KOPT-K1 (cell line): ENCODE data around the gene SVEP1.
"Not testable (repeated sequence)": the region's sequence is repeated elsewhere in the genome, so short reads cannot be mapped to it uniquely, and the experiment has no call there.

Experiments
- H3K27ac ChIP-seq: fragments of 200-600 bp; sonication (generic); 2 replicates; pipeline ENCODE4 v1.5.1; 2016; ENCODE audit warnings: antibody characterized with exemption, mild to moderate bottlenecking, low read depth, low read length; ENCODE audit not compliant: poor library complexity, severe bottlenecking
- H3K36me3 ChIP-seq: fragments of 200-600 bp; sonication (generic); 2 replicates; pipeline ENCODE4 v1.5.1; 2017; ENCODE audit warnings: antibody characterized with exemption, mild to moderate bottlenecking, low read length, moderate library complexity; ENCODE audit not compliant: insufficient read depth
- H3K9me3 ChIP-seq: fragments of 200-600 bp; sonication (generic); 2 replicates; pipeline ENCODE4 v1.5.1; 2017; ENCODE audit warnings: antibody characterized with exemption, low read length, mild to moderate bottlenecking; ENCODE audit not compliant: insufficient read depth, poor library complexity, severe bottlenecking

Gene SVEP1

GRCh38 chr9:110579034-110579861 is at the start of gene SVEP1:
TSS of gene SVEP1 (minus strand) at chr9:110579741. CDS start at chr9:110579543, 198 bp downstream.
- Histone ChIP-seq H3K36me3 (no peaks in the 10 kb centered on the region), H3K27ac (no peak within 1 kb of the TSS), H3K9me3 (no peaks in the 10 kb centered on the region)

GRCh38 chr9:110626101-110626829 is 46.7 kb upstream of the SVEP1 start:
- Histone ChIP-seq H3K27ac (no peak overlapping the region), H3K9me3 (no peaks in the 10 kb centered on the region), H3K36me3 (no peaks in the 10 kb centered on the region)

- no peaks in the 10 kb centered on the region for H3K9me3 ChIP-seq
- no peak overlapping the region for H3K27ac ChIP-seq
These were observed 44.0 kb upstream of the SVEP1 start for GRCh38 chr9:110623462-110624025.

GRCh38 chr9:110622368-110622767 is 42.8 kb upstream of the SVEP1 start:
- Histone ChIP-seq H3K36me3 (no peaks in the 10 kb centered on the region), H3K9me3 (no peaks in the 10 kb centered on the region), H3K27ac (no peak overlapping the region)

More at GRCh38 chr9:110623462-110624025, 44.0 kb upstream of the SVEP1 start:
- H3K36me3 ChIP-seq = no peaks in the 10 kb centered on the region

- H3K36me3 ChIP-seq = no peaks in the 10 kb centered on the region
- H3K27ac ChIP-seq = no peak overlapping the region
- no peaks in the 10 kb centered on the region for H3K9me3 ChIP-seq
These were observed 41.2 kb upstream of the SVEP1 start for GRCh38 chr9:110620726-110621125.

- H3K9me3 ChIP-seq = no peaks in the 10 kb centered on the region
- no peaks in the 10 kb centered on the region for H3K36me3 ChIP-seq
- H3K27ac ChIP-seq = no peak overlapping the region
These were observed 40.3 kb upstream of the SVEP1 start for GRCh38 chr9:110619831-110620230.

- no peaks in the 10 kb centered on the region for H3K36me3 ChIP-seq
- H3K27ac ChIP-seq = no peak overlapping the region
- no peaks in the 10 kb centered on the region for H3K9me3 ChIP-seq
These were observed 36.0 kb upstream of the SVEP1 start for GRCh38 chr9:110615498-110615897.

- not testable (repeated sequence) for H3K36me3 ChIP-seq
These were observed 35.0 kb upstream of the SVEP1 start for GRCh38 chr9:110614576-110614975.

GRCh38 chr9:110606179-110606790 is 26.7 kb upstream of the SVEP1 start:
- no peak overlapping the region for H3K27ac ChIP-seq
- H3K36me3 ChIP-seq = no peaks in the 10 kb centered on the region
- H3K9me3 ChIP-seq = no peaks in the 10 kb centered on the region

More at GRCh38 chr9:110614576-110614975, 35.0 kb upstream of the SVEP1 start:
- not testable (repeated sequence) for H3K9me3 ChIP-seq, H3K27ac ChIP-seq

- Histone ChIP-seq H3K36me3 (no peaks in the 10 kb centered on the region), H3K9me3 (no peaks in the 10 kb centered on the region), H3K27ac (no peak overlapping the region)
These were observed 26.0 kb upstream of the SVEP1 start for GRCh38 chr9:110605565-110605964.

- Histone ChIP-seq H3K27ac (no peak overlapping the region), H3K36me3 (no peaks in the 10 kb centered on the region), H3K9me3 (no peaks in the 10 kb centered on the region)
These were observed 24.6 kb upstream of the SVEP1 start for GRCh38 chr9:110604171-110604601.

GRCh38 chr9:110602281-110602680 is 22.7 kb upstream of the SVEP1 start:
- Histone ChIP-seq H3K9me3 (no peaks in the 10 kb centered on the region), H3K36me3 (no peaks in the 10 kb centered on the region), H3K27ac (no peak overlapping the region)

- Histone ChIP-seq H3K36me3 (no peaks in the 10 kb centered on the region), H3K9me3 (no peaks in the 10 kb centered on the region)
These were observed 21.6 kb upstream of the SVEP1 start for GRCh38 chr9:110601098-110601497.

GRCh38 chr9:110599468-110599867 is 19.9 kb upstream of the SVEP1 start:
- Histone ChIP-seq H3K27ac (no peak overlapping the region), H3K9me3 (no peaks in the 10 kb centered on the region), H3K36me3 (no peaks in the 10 kb centered on the region)

More at GRCh38 chr9:110601098-110601497, 21.6 kb upstream of the SVEP1 start:
- H3K27ac ChIP-seq = no peak overlapping the region
